Subcutaneous adipose tissue (tissue), 4 donors: ENCODE measurements around the gene VBP1. TPM values are rescaled to one million over a fixed set of nuclear protein-coding genes. Genes with fewer than 3 reads are reported as not detected.

Experiments used
- total RNA-seq, 4 donors: library from RNA; depleted of rRNA; stranded (reverse); fragments of >200 nt; gene quantifications; one replicate each; pipeline ENCODE4 v1.1.0, GENCODE V29; 2016
- TF ChIP-seq, protein P1 (sequence below): fragments of 450-650 bp; IDR thresholded peaks from one replicate; pipeline ENCODE4 v1.5.1; 2016; ENCODE audit warnings: low read depth, mild to moderate bottlenecking, control low read depth, antibody characterized with exemption, moderate library complexity

The VBP1 gene
- total RNA-seq, 4 donors from 2014 or later: 21.9 to 44.3 (median 26.8) TPM

DNA sequence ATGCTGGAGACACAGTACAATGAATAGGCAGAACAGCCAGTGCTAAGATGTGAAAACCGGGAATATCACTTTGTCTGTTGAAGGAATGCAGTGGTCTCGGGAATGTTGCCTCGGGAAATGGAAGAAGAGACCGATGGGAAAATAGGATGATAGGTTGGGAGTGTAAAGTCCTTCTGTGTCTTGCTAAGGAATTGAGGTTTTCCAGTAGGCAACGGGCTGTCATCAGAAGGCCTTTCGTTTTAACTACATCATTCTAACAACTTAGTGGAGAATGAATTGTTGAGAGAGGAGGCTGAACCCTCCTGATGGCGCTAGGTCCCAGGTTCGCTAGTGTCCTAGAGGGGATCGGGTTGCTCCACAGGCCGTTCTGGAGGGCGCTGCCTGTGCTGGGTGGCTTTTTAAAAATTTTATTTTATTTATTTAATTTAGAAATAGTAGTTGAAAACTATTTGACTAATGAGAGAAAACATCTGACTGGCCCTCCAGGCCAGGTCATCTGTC, 730 bp downstream of the VBP1 start:
- TF ChIP-seq, protein P1, sequence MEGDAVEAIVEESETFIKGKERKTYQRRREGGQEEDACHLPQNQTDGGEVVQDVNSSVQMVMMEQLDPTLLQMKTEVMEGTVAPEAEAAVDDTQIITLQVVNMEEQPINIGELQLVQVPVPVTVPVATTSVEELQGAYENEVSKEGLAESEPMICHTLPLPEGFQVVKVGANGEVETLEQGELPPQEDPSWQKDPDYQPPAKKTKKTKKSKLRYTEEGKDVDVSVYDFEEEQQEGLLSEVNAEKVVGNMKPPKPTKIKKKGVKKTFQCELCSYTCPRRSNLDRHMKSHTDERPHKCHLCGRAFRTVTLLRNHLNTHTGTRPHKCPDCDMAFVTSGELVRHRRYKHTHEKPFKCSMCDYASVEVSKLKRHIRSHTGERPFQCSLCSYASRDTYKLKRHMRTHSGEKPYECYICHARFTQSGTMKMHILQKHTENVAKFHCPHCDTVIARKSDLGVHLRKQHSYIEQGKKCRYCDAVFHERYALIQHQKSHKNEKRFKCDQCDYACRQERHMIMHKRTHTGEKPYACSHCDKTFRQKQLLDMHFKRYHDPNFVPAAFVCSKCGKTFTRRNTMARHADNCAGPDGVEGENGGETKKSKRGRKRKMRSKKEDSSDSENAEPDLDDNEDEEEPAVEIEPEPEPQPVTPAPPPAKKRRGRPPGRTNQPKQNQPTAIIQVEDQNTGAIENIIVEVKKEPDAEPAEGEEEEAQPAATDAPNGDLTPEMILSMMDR: no peak

GRCh38 chrX:155218777-155219176, 2.5 kb downstream of the VBP1 start:
- TF ChIP-seq, protein P1: no peak

GRCh38 chrX:155221351-155221750, 5.1 kb downstream of the VBP1 start:
- TF ChIP-seq, protein P1: no peak

- TF ChIP-seq, protein P1: no peak
Observed at GRCh38 chrX:155225774-155226173, 9.5 kb downstream of the VBP1 start.

- TF ChIP-seq, protein P1: no peak
Observed at GRCh38 chrX:155231163-155231562, 14.9 kb downstream of the VBP1 start.

GRCh38 chrX:155235891-155236290, 19.6 kb downstream of the VBP1 start:
- TF ChIP-seq, protein P1: no peak

GRCh38 chrX:155237719-155238118, 21.5 kb downstream of the VBP1 start:
- TF ChIP-seq, protein P1: no peak
